ENCODE measurements around the gene PDE7B.

DNA sequence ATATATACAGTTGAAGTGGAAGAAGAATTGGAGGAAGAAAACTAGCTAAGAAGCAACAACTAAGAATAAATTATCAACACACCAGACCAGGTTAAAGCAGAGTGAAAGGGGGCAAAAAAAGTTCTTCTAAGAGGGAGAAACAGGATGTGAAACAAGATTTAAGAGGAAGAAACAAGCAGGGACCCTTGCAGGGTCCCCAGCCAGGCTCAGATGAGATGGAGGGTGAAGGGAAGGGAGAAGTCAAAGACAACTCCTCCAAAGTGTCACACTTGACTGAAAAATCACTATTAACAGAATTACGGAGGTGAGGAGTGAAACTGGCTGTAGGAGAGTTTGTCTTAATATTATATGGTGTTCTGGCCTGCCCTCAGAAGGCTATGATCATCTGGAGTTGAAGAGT lies 333.2 kb downstream of the PDE7B start:
- TF ChIP-seq CTCF (IDR thresholded peaks at IDR 0.05; ENCODE audit: low read depth, low read length, missing input control) (no peak), EGR1 (IDR thresholded peaks at IDR 0.05; ENCODE audit: low read depth in 2 of 2) (no peak), REST (IDR thresholded peaks at IDR 0.05) (no peak), JUND (IDR thresholded peaks at IDR 0.05) (no peak), SP1 (IDR thresholded peaks at IDR 0.05) (no peak), RXRA (IDR thresholded peaks at IDR 0.05) (no peak), YY1 (IDR thresholded peaks at IDR 0.05) (no peak), TAF1 (conservative IDR thresholded peaks at IDR 0.05) (no peak), ATF3 (IDR thresholded peaks at IDR 0.05) (no peak), GABPA (IDR thresholded peaks at IDR 0.05 in 1 of 2, conservative IDR thresholded peaks at IDR 0.05 in 1 of 2) (no peak)
